Measurements from ENCODE around the gene CUL7.

GRCh38 chr6:43086022-43086658, 32.5 kb upstream of the CUL7 start:
- TF ChIP-seq CTCF (IDR thresholded peaks at IDR 0.05 in 4 of 5, conservative IDR thresholded peaks at IDR 0.05 in 1 of 5): no peak
- no peak for TF ChIP-seq POLR2A (IDR thresholded peaks at IDR 0.05)
